Activated CD4-positive, alpha-beta T cell treated with anti-CD3 and anti-CD28 coated beads for 36 hours (primary cell): ENCODE results near the gene FAM78A. TPM values are rescaled to one million over a fixed set of nuclear protein-coding genes. Genes with fewer than 3 reads are reported as not detected.
"Not testable (repeated sequence)": the region's sequence is repeated elsewhere in the genome, so short reads cannot be mapped to it uniquely, and the experiment has no call there.

Experiments used
- ATAC-seq: fragments of 200-7000 bp; cut with Tn5 transposase; one replicate; pipeline ENCODE4 v1.10.0; 2021; ENCODE audit warnings: mild to moderate bottlenecking, moderate library complexity
- CTCF ChIA-PET: fragments of 350-600 bp; sonication (Branson Sonifier 250); formaldehyde crosslinking; loops from one replicate; lab custom pipeline; 2021; ENCODE audit warnings: antibody characterized with exemption; lab: Charles Lee
- POLR2A ChIA-PET: fragments of 350-600 bp; sonication (Branson Sonifier 250); formaldehyde crosslinking; loops from one replicate; lab custom pipeline; 2021; ENCODE audit warnings: antibody characterized with exemption, inconsistent platforms; lab: Charles Lee
- DNase-seq: peaks from one replicate; pipeline ENCODE4 v3.0.0-alpha.2; 2020
- H3K27ac Mint-ChIP-seq: one replicate; pipeline ENCODE4 v1.8.0; 2021; ENCODE audit warnings: mixed read lengths
- H3K27me3 Mint-ChIP-seq: one replicate; pipeline ENCODE4 v1.8.0; 2021; ENCODE audit warnings: mixed read lengths
- H3K36me3 Mint-ChIP-seq: one replicate; pipeline ENCODE4 v1.8.0; 2021; ENCODE audit warnings: low read depth, mixed read lengths
- H3K4me1 Mint-ChIP-seq: one replicate; pipeline ENCODE4 v1.8.0; 2021; ENCODE audit warnings: mixed read lengths
- H3K4me3 Mint-ChIP-seq: one replicate; pipeline ENCODE4 v1.8.0; 2021; ENCODE audit warnings: mild to moderate bottlenecking, moderate library complexity, mixed read lengths
- H3K9me3 Mint-ChIP-seq: one replicate; pipeline ENCODE4 v1.8.0; 2021; ENCODE audit warnings: low read depth, mixed read lengths
- intact Hi-C, 2 experiments: fragments of 100-400 bp; cut with DNase I in 1 of 2; cut with micrococcal nuclease in 1 of 2; formaldehyde crosslinking; loops; one replicate each; pipeline versions ENCODE4 v1.14.2 to v1.15.1; 2022 to 2024; cut with DNase I, micrococcal nuclease
- total RNA-seq, 2 experiments: library from RNA; stranded (reverse); gene quantifications; one replicate each; pipeline ENCODE4 v1.2.3, GENCODE V29; 2021

The FAM78A gene
- total RNA-seq, 2 experiments from 2014 or later, result 36.6 to 52.3 TPM

- no peak overlapping the region for H3K27ac Mint-ChIP-seq
- H3K36me3 Mint-ChIP-seq, result peaks cover 23% of the 10 kb centered on the region
- POLR2A ChIA-PET, result interaction anchor here (0.7 kb wide), 1 partner anchor 61 kb away, joined by 4 read pairs; no protein-coding TSS in a partner anchor
- DNase-seq, result no peak
- peaks cover under 1% of the 10 kb centered on the region for H3K9me3 Mint-ChIP-seq
- intact Hi-C loops, result no loop called here
- H3K4me3 Mint-ChIP-seq, result no peak overlapping the region
- no peak for ATAC-seq
- no peaks in the 10 kb centered on the region for H3K27me3 Mint-ChIP-seq
- H3K4me1 Mint-ChIP-seq, result peaks cover 7% of the 10 kb centered on the region
- CTCF ChIA-PET, result interaction anchor here (0.9 kb wide), 2 partner anchors 47 to 119 kb away, joined by 3 to 4 read pairs; no protein-coding TSS in a partner anchor
Measured at GRCh38 chr9:131217331-131218031, 58.8 kb downstream of the FAM78A start.

DNA sequence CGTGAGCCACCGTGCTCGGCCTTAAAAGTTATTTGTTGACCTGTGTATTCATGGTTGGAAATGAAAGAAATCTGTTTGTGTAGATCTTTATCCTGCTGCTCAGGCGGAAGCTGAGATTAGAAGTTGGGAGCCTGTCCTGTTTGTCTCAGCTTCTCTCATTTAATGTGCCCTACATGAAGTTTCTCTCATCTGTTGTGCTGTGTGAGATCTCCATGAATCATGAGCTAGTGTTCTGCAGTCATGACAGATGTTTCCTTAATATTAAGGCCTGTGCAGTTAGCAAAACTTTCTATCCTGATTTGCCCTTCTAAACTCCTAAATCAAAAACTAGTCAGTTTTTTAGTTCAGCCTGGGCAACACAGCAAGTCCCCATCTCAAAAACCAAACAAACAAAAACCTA, 59.5 kb downstream of the FAM78A start:
- no peaks in the 10 kb centered on the region for H3K27me3 Mint-ChIP-seq
- intact Hi-C loops, result no loop called here
- no peak for DNase-seq
- ChIA-PET CTCF (interaction anchor here (0.7 to 3.7 kb wide), 3 partner anchors 25 to 120 kb away, joined by 3 to 16 read pairs (median 4); no protein-coding TSS in a partner anchor), POLR2A (no interaction called here)
- H3K9me3 Mint-ChIP-seq, result peaks cover 6% of the 10 kb centered on the region
- ATAC-seq, result no peak
- no peak overlapping the region for H3K4me3 Mint-ChIP-seq
- no peak overlapping the region for H3K27ac Mint-ChIP-seq
- H3K36me3 Mint-ChIP-seq, result peaks cover 25% of the 10 kb centered on the region
- H3K4me1 Mint-ChIP-seq, result peaks cover 7% of the 10 kb centered on the region

- intact Hi-C loops, result no loop called here
- Mint-ChIP-seq H3K27me3 (no peaks in the 10 kb centered on the region), H3K4me3 (no peak overlapping the region), H3K27ac (no peak overlapping the region), H3K36me3 (peaks cover 42% of the 10 kb centered on the region), H3K4me1 (peaks cover 7% of the 10 kb centered on the region), H3K9me3 (peaks cover 21% of the 10 kb centered on the region)
- ATAC-seq (no peak), DNase-seq (no peak)
- CTCF ChIA-PET, result interaction anchor here (0.8 to 3.7 kb wide), 6 partner anchors 13 to 134 kb away, joined by 3 to 16 read pairs (median 3); no protein-coding TSS in a partner anchor
- POLR2A ChIA-PET, result no interaction called here
Measured at GRCh38 chr9:131214876-131215275, 61.4 kb downstream of the FAM78A start.

DNA sequence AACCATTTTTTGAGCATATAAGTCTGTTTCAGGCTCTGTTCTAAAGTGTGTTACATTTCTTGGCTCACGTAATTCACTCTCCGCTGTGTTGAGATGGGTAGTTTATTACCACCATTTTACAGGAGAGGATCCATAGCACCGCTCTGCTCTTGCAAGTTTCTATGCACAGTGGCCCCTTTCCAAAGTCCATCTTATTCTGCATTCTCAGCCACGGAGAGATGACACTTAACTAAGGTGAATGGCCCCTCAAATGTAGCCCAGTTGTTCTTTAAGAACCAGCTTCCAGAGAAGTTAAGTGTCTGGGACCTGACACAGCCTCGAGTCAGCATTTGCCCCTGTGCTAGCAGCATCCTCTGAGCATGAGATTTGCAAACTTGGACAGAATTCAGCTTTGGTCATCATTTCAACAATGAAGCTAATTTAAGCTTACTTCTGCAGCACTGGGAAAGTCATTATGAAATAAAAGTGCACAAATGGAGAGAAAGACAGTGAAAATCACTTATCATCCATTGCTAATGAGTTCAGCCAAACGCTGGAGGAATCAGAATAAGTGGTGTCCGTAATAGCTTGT, 61.9 kb downstream of the FAM78A start:
- Mint-ChIP-seq H3K9me3 (peaks cover 23% of the 10 kb centered on the region), H3K36me3 (peaks cover 48% of the 10 kb centered on the region), H3K4me1 (peaks cover 7% of the 10 kb centered on the region), H3K27ac (no peak overlapping the region), H3K27me3 (no peaks in the 10 kb centered on the region), H3K4me3 (no peak overlapping the region)
- ChIA-PET POLR2A (no interaction called here), CTCF (interaction anchor here (0.8 to 3.7 kb wide), 7 partner anchors 14 to 135 kb away, joined by 3 to 16 read pairs (median 3); no protein-coding TSS in a partner anchor)
- intact Hi-C loops, result no loop called here
- ATAC-seq, result no peak
- DNase-seq, result no peak

- intact Hi-C loops, H3K4me1 Mint-ChIP-seq, ATAC-seq, CTCF ChIA-PET, DNase-seq, H3K4me3 Mint-ChIP-seq, POLR2A ChIA-PET, H3K27me3 Mint-ChIP-seq: not testable (repeated sequence)
- Mint-ChIP-seq H3K36me3 (peaks cover 57% of the 10 kb centered on the region), H3K9me3 (peaks cover 23% of the 10 kb centered on the region), H3K27ac (peak overlapping the region; percentile 29)
Measured at GRCh38 chr9:131211920-131212319, 64.4 kb downstream of the FAM78A start.

Other genes with a start within 250 kb of the FAM78A start
- gene AIF1L, start 180.0 kb downstream of the FAM78A start, total RNA-seq, result 1 to 10 TPM; 1.0 to 1.4 TPM
- 10 to 100 TPM; 61.4 to 97.7 TPM for gene NUP214, start 150.9 kb downstream of the FAM78A start, total RNA-seq
- under 1 TPM; 0.14 to 0.30 TPM for gene PLPP7, start 13.2 kb upstream of the FAM78A start, total RNA-seq
- gene PRRC2B, start 117.6 kb upstream of the FAM78A start, total RNA-seq, result 100 to 1,000 TPM; 151 to 184 TPM
- 10 to 100 TPM; 28.2 to 30.7 TPM for gene POMT1, start 226.4 kb upstream of the FAM78A start, total RNA-seq